ENCODE measurements around the gene PRSS57. TPM values are rescaled to one million over a fixed set of nuclear protein-coding genes. Genes with fewer than 3 reads are reported as not detected.
A peak's percentile ranks its signal among the peaks of the same experiment; 100 is the strongest.

The PRSS57 gene
- total RNA-seq, 4 donors from 2014 or later = not detected

DNA sequence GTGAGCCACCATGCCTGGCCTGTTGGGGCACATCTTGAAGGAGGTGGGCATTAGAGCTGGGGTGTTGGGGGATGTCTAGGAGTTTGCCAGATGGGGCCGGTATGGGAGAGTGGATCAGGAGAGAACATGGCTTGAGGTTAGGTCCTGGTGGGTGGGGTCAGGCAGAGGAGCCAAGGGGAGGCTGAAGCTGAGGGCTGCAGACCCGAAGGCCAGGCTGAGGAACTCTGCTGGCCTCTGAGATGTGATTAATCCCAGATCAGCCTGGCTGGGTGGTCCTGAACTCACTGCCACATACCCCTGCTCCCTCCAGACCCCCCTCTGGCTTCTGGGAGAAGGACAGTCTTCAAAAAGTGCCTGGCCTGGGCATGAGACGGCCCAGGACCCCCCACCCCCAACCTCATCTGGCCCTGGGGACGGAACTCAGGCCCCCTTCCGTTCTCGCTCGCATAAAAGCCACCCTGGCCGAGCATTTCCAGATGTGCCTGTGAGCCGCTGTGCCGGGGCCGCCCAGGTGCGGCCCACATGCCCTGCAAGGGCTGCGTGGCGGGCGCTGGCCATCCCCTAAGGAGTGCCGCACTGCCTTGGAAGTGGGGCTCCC lies 16.4 kb downstream of the PRSS57 start:
- intact Hi-C loops (cut with DNase I) = no loop called here
- Histone ChIP-seq H3K27ac (peak overlapping the region in 2 of 3 donors; percentile 60 to 89), H3K36me3 (no peaks in the 10 kb centered on the region), H3K9me3 (no peaks in the 10 kb centered on the region), H3K27me3 (no peaks in the 10 kb centered on the region), H3K4me3 (replicated peaks in 1 of 3) (peak overlapping the region in 1 of 3 donors; percentile 87), H3K4me1 (peaks cover 17 to 38% of the 10 kb centered on the region in 2 donors)
- 89 to 90% methylated on average over 8 to 10 of the region's 16 CpGs for WGBS, 2 donors
- TF ChIP-seq, protein P1, sequence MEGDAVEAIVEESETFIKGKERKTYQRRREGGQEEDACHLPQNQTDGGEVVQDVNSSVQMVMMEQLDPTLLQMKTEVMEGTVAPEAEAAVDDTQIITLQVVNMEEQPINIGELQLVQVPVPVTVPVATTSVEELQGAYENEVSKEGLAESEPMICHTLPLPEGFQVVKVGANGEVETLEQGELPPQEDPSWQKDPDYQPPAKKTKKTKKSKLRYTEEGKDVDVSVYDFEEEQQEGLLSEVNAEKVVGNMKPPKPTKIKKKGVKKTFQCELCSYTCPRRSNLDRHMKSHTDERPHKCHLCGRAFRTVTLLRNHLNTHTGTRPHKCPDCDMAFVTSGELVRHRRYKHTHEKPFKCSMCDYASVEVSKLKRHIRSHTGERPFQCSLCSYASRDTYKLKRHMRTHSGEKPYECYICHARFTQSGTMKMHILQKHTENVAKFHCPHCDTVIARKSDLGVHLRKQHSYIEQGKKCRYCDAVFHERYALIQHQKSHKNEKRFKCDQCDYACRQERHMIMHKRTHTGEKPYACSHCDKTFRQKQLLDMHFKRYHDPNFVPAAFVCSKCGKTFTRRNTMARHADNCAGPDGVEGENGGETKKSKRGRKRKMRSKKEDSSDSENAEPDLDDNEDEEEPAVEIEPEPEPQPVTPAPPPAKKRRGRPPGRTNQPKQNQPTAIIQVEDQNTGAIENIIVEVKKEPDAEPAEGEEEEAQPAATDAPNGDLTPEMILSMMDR (IDR thresholded peaks at IDR 0.05) = no peak
- TF ChIP-seq POLR2A (IDR thresholded peaks at IDR 0.05) = no peak
- DNase-seq = no peak

DNA sequence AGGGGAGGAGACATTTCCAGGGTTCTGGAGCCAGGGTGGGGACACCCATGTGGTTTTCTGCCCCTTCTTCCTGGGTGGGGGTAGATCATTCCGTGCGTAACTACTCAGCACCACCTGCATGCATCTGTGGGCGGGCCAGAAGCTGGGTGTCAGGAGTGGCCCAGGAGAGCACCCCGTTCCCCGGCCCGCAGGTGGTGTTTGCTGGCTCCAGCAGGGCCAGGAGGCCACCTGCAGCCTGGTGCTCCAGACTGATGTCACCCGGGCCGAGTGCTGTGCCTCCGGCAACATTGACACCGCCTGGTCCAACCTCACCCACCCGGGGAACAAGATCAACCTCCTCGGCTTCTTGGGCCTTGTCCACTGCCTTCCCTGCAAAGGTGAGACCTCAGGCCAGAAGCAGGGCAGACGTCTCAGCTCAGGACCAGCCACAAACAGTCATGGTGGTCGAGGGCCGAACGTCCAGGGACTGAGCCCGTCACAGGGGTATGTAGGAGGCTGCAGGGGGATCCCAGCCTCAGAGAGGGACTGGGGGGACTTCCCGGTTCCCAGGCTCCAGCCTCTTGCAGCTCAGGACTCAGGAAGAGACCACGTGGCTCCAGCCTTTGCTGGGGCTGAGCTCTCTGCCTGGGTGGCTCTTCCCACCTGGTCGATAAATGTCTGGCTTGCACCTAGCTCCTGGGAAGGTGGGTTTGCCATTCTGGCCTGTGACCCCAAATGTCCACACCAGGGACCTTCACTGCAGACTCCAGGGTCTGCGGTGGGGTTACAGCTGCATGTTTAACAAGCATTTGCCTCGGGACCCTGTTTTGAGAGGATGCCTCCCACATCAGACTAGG lies 17.4 kb downstream of the PRSS57 start:
- peak overlapping the region in 1 of 3 donors; percentile 41 for H3K4me3 ChIP-seq (replicated peaks in 1 of 3)
- no peak for DNase-seq
- no peak for TF ChIP-seq POLR2A (IDR thresholded peaks at IDR 0.05)
- TF ChIP-seq, protein P1 (IDR thresholded peaks at IDR 0.05) = no peak
- intact Hi-C loops (cut with DNase I) = no loop called here
- no peaks in the 10 kb centered on the region for H3K27me3 ChIP-seq
- peaks cover 17 to 38% of the 10 kb centered on the region in 2 donors for H3K4me1 ChIP-seq
- no peaks in the 10 kb centered on the region for H3K36me3 ChIP-seq
- no peaks in the 10 kb centered on the region for H3K9me3 ChIP-seq
- 52 to 58% methylated on average over 18 to 20 of the region's 22 CpGs for WGBS, 2 donors
- peak overlapping the region in 2 of 3 donors; percentile 67 to 80 for H3K27ac ChIP-seq

DNA sequence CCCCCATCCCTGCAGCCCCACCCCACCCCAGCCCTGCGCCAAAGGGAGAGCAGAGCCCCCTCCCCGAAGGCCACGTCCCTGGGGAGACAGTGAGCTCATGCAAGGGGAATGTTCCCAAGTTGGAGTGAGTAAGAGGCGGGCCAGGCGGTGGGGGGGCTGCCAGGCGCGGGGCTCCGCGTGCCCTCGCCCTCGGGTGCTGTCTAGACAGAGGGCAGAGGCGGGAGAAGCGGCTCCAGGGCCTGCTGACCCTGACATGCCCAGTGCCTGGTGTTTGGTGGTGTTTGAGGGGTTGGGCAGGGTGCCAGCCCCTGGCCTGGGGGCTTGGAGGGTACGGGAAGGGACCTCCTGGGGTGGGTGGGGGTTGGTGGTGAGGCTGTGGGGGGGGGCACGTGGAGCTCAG lies 18.1 kb downstream of the PRSS57 start:
- intact Hi-C loops (cut with DNase I) = no loop called here
- H3K9me3 ChIP-seq = no peaks in the 10 kb centered on the region
- peak overlapping the region in 1 of 3 donors; percentile 41 for H3K4me3 ChIP-seq (replicated peaks in 1 of 3)
- peak overlapping the region in 2 of 3 donors; percentile 67 to 80 for H3K27ac ChIP-seq
- peak; percentile 67 to 70 for DNase-seq
- no peaks in the 10 kb centered on the region for H3K36me3 ChIP-seq
- peaks cover 17 to 38% of the 10 kb centered on the region in 2 donors for H3K4me1 ChIP-seq
- WGBS, 2 donors = 7 to 13% methylated on average over 3 of the region's 15 CpGs
- H3K27me3 ChIP-seq = no peaks in the 10 kb centered on the region
- TF ChIP-seq, protein P1 (IDR thresholded peaks at IDR 0.05) = no peak
- TF ChIP-seq POLR2A (IDR thresholded peaks at IDR 0.05) = no peak

- intact Hi-C loops (cut with DNase I) = no loop called here
- TF ChIP-seq, protein P1 (IDR thresholded peaks at IDR 0.05) = no peak
- peak in 1 of 2 donors; percentile 3 for TF ChIP-seq POLR2A (IDR thresholded peaks at IDR 0.05)
Measured at GRCh38 chr19:676339-677105, 18.7 kb downstream of the PRSS57 start, which contains the start of gene FSTL3. FSTL3 (plus strand) TSS chr19:676392; CDS start chr19:676424, 32 bp downstream.

More at GRCh38 chr19:676339-677105, 18.7 kb downstream of the PRSS57 start, which contains the start of gene FSTL3:
- Histone ChIP-seq H3K4me1 (peaks cover 17 to 38% of the 10 kb centered on the region in 2 donors), H3K36me3 (no peaks in the 10 kb centered on the region), H3K27ac (peak within 1 kb of the TSS in 2 of 3 donors; percentile 67 to 80), H3K27me3 (no peaks in the 10 kb centered on the region), H3K9me3 (no peaks in the 10 kb centered on the region), H3K4me3 (replicated peaks in 1 of 3) (peak within 1 kb of the TSS in 1 of 3 donors; percentile 41)
- 9 to 18% methylated on average over 2 to 6 of the region's 63 CpGs for WGBS, 2 donors
- no peak for DNase-seq
